ENCODE data around the gene AUNIP.

The AUNIP gene

GRCh38 chr1:25889470-25889869, 30.2 kb upstream of the AUNIP start:
- H3K27me3 ChIP-seq (replicated peaks; ENCODE audit: insufficient read depth, low read length), result no peaks in the 10 kb centered on the region
- H3K27ac ChIP-seq (ENCODE audit: low read length), result no peak overlapping the region
- no peaks in the 10 kb centered on the region for H3K36me3 ChIP-seq (replicated peaks; ENCODE audit: insufficient read depth, low read length)
- no peak overlapping the region for H2AFZ ChIP-seq (ENCODE audit: low read length)
- DNase-seq, result no peak
- H3K9me2 ChIP-seq (replicated peaks; ENCODE audit: insufficient read depth, low read length), result no peaks in the 10 kb centered on the region
- no peak overlapping the region for H3K9ac ChIP-seq (ENCODE audit: low read length)
- H3K4me2 ChIP-seq (ENCODE audit: low read depth, low read length), result no peak overlapping the region
- H4K20me1 ChIP-seq (ENCODE audit: insufficient read depth, low read length), result no peaks in the 10 kb centered on the region
- no peaks in the 10 kb centered on the region for H3K9me3 ChIP-seq (replicated peaks; ENCODE audit: insufficient read depth, low read length)
- H3K4me3 ChIP-seq (ENCODE audit: low read length), result no peak overlapping the region
- H3K79me2 ChIP-seq (ENCODE audit: low read length), result no peaks in the 10 kb centered on the region
- no peaks in the 10 kb centered on the region for H3K4me1 ChIP-seq (ENCODE audit: low read length)
- H3F3A ChIP-seq (ENCODE audit: insufficient read depth, low read length), result no peaks in the 10 kb centered on the region
- TF ChIP-seq EZH2phosphoT487 (IDR thresholded peaks at IDR 0.05; ENCODE audit: low read length) (no peak), EZH2 (optimal IDR thresholded peaks at IDR 0.05; ENCODE audit: low read depth, low read length) (no peak)
- TF ChIP-seq, protein P1, sequence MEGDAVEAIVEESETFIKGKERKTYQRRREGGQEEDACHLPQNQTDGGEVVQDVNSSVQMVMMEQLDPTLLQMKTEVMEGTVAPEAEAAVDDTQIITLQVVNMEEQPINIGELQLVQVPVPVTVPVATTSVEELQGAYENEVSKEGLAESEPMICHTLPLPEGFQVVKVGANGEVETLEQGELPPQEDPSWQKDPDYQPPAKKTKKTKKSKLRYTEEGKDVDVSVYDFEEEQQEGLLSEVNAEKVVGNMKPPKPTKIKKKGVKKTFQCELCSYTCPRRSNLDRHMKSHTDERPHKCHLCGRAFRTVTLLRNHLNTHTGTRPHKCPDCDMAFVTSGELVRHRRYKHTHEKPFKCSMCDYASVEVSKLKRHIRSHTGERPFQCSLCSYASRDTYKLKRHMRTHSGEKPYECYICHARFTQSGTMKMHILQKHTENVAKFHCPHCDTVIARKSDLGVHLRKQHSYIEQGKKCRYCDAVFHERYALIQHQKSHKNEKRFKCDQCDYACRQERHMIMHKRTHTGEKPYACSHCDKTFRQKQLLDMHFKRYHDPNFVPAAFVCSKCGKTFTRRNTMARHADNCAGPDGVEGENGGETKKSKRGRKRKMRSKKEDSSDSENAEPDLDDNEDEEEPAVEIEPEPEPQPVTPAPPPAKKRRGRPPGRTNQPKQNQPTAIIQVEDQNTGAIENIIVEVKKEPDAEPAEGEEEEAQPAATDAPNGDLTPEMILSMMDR (IDR thresholded peaks at IDR 0.05; ENCODE audit: low read length), result no peak

- no peaks in the 10 kb centered on the region for H3K36me3 ChIP-seq (replicated peaks; ENCODE audit: insufficient read depth, low read length)
- TF ChIP-seq EZH2 (optimal IDR thresholded peaks at IDR 0.05; ENCODE audit: low read depth, low read length) (no peak), EZH2phosphoT487 (IDR thresholded peaks at IDR 0.05; ENCODE audit: low read length) (no peak)
- TF ChIP-seq, protein P1 (IDR thresholded peaks at IDR 0.05; ENCODE audit: low read length), result no peak
Observed at GRCh38 chr1:25888426-25888987, 29.2 kb upstream of the AUNIP start.

GRCh38 chr1:25885602-25886001, 26.3 kb upstream of the AUNIP start:
- Histone ChIP-seq H3K9ac (ENCODE audit: low read length) (no peak overlapping the region), H3K36me3 (replicated peaks; ENCODE audit: insufficient read depth, low read length) (no peaks in the 10 kb centered on the region)

More at GRCh38 chr1:25888426-25888987, 29.2 kb upstream of the AUNIP start:
- H3K4me3 ChIP-seq (ENCODE audit: low read length), result no peak overlapping the region
- H3K79me2 ChIP-seq (ENCODE audit: low read length), result no peaks in the 10 kb centered on the region
- H3K4me1 ChIP-seq (ENCODE audit: low read length), result no peaks in the 10 kb centered on the region
- H4K20me1 ChIP-seq (ENCODE audit: insufficient read depth, low read length), result no peaks in the 10 kb centered on the region
- H3F3A ChIP-seq (ENCODE audit: insufficient read depth, low read length), result no peaks in the 10 kb centered on the region
- no peaks in the 10 kb centered on the region for H3K27me3 ChIP-seq (replicated peaks; ENCODE audit: insufficient read depth, low read length)
- no peak overlapping the region for H3K27ac ChIP-seq (ENCODE audit: low read length)
- H3K9ac ChIP-seq (ENCODE audit: low read length), result no peak overlapping the region
- H3K4me2 ChIP-seq (ENCODE audit: low read depth, low read length), result no peak overlapping the region
- no peaks in the 10 kb centered on the region for H3K9me2 ChIP-seq (replicated peaks; ENCODE audit: insufficient read depth, low read length)
- no peak for DNase-seq
- no peaks in the 10 kb centered on the region for H3K9me3 ChIP-seq (replicated peaks; ENCODE audit: insufficient read depth, low read length)
- no peak overlapping the region for H2AFZ ChIP-seq (ENCODE audit: low read length)

More at GRCh38 chr1:25885602-25886001, 26.3 kb upstream of the AUNIP start:
- no peaks in the 10 kb centered on the region for H3K9me3 ChIP-seq (replicated peaks; ENCODE audit: insufficient read depth, low read length)
- H2AFZ ChIP-seq (ENCODE audit: low read length), result no peak overlapping the region
- H3K9me2 ChIP-seq (replicated peaks; ENCODE audit: insufficient read depth, low read length), result no peaks in the 10 kb centered on the region
- no peaks in the 10 kb centered on the region for H3F3A ChIP-seq (ENCODE audit: insufficient read depth, low read length)
- H3K27me3 ChIP-seq (replicated peaks; ENCODE audit: insufficient read depth, low read length), result no peaks in the 10 kb centered on the region
- H3K27ac ChIP-seq (ENCODE audit: low read length), result no peak overlapping the region
- H3K79me2 ChIP-seq (ENCODE audit: low read length), result no peaks in the 10 kb centered on the region
- no peaks in the 10 kb centered on the region for H3K4me1 ChIP-seq (ENCODE audit: low read length)
- TF ChIP-seq, protein P1 (IDR thresholded peaks at IDR 0.05; ENCODE audit: low read length), result no peak
- TF ChIP-seq EZH2 (optimal IDR thresholded peaks at IDR 0.05; ENCODE audit: low read depth, low read length), result no peak
- no peak for TF ChIP-seq EZH2phosphoT487 (IDR thresholded peaks at IDR 0.05; ENCODE audit: low read length)
- no peak for DNase-seq
- H3K4me2 ChIP-seq (ENCODE audit: low read depth, low read length), result no peak overlapping the region
- H4K20me1 ChIP-seq (ENCODE audit: insufficient read depth, low read length), result no peaks in the 10 kb centered on the region
- H3K4me3 ChIP-seq (ENCODE audit: low read length), result no peak overlapping the region
